WI38 (cell line): ENCODE measurements around the gene PDE11A.

Source experiments
- H3K4me3 ChIP-seq: 2 replicates; pipeline ENCODE4 v1.5.1; 2011; ENCODE audit warnings: low read depth, mild to moderate bottlenecking, control low read depth, low read length
- CTCF ChIP-seq: IDR thresholded peaks from 2 replicates; pipeline ENCODE4 v1.5.1; 2012; ENCODE audit warnings: low read depth, mild to moderate bottlenecking, control low read depth, low read length

The PDE11A gene

GRCh38 chr2:177874686-177875085, 197.9 kb downstream of the PDE11A start:
- H3K4me3 ChIP-seq, result no peak overlapping the region
- TF ChIP-seq CTCF, result no peak

GRCh38 chr2:177873915-177874314, 198.7 kb downstream of the PDE11A start:
- TF ChIP-seq CTCF, result no peak
- H3K4me3 ChIP-seq, result no peak overlapping the region

GRCh38 chr2:177872286-177872685, 200.3 kb downstream of the PDE11A start:
- no peak for TF ChIP-seq CTCF
- no peak overlapping the region for H3K4me3 ChIP-seq

- H3K4me3 ChIP-seq, result no peak overlapping the region
- no peak for TF ChIP-seq CTCF
These were observed 202.7 kb downstream of the PDE11A start for GRCh38 chr2:177869912-177870311.

- TF ChIP-seq CTCF, result no peak
- no peak overlapping the region for H3K4me3 ChIP-seq
These were observed 203.4 kb downstream of the PDE11A start for GRCh38 chr2:177869209-177869608.

GRCh38 chr2:177868806-177869205, 203.8 kb downstream of the PDE11A start:
- no peak overlapping the region for H3K4me3 ChIP-seq
- TF ChIP-seq CTCF, result no peak

GRCh38 chr2:177857538-177857937, 215.0 kb downstream of the PDE11A start:
- H3K4me3 ChIP-seq, result no peak overlapping the region
- no peak for TF ChIP-seq CTCF

GRCh38 chr2:177852389-177852788, 220.2 kb downstream of the PDE11A start:
- no peak for TF ChIP-seq CTCF
- H3K4me3 ChIP-seq, result no peak overlapping the region
